Stimulated activated CD8-positive, alpha-beta memory T cell treated with anti-CD3 and anti-CD28 coated beads, Interleukin-15, amount 100 ng/mL, for 24 hours (primary cell): ENCODE results near the gene ZNF701.
A peak's percentile ranks its signal among the peaks of the same experiment; 100 is the strongest.
"Not testable (repeated sequence)": the region's sequence is repeated elsewhere in the genome, so short reads cannot be mapped to it uniquely, and the experiment has no call there.

Experiments
- DNase-seq: peaks from one replicate; pipeline ENCODE4 v3.0.0-alpha.2; 2020; ENCODE audit warnings: low read depth

ZNF701 gene

DNA sequence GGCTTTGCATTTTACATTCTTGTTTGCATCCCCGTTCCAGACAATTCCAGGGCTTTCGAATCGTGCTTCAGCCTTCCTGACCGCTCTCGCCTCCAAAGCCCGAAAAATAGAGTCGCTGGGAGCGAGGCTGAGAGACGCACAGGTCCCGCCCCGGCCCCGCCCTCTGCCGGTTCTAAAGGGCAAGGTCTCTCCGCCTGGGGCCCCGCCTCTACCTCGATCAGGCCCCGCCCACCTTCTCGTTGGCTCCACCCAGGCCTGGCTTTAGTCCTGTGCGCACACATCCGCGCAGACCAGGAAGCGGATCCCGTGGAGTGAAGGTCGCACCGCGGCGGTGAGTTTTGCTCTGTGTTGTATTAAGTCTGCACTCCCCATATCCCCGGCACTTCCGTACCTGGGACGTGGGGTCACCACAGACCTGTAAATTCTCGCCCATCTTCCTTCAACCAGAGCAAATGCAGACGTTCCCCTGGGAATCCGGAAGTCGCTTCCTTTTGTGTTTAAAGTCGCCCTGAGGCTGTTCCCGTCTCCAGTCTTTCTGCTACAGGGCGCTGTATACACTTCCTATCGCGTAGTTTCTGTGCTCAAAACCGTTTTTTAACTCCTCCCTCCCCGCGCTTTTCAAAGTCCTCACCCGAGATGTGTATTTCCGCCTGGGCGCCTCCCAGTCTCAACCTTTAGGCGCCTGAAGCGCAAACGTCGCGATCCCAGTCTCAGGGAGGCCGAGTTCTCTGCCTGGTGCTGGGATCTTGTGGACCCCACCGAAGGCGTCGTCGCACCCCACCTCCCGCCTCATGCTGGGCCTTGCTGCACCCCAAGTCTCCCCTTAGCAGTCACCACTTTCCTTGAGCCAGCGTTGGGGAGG, at the start of gene ZNF701:
ZNF701 (plus strand) TSS at position 288 of the 862 bp plus-strand sequence. CDS start 3,861 bp downstream, outside the sequence.
- peak; percentile 91 for DNase-seq

DNA sequence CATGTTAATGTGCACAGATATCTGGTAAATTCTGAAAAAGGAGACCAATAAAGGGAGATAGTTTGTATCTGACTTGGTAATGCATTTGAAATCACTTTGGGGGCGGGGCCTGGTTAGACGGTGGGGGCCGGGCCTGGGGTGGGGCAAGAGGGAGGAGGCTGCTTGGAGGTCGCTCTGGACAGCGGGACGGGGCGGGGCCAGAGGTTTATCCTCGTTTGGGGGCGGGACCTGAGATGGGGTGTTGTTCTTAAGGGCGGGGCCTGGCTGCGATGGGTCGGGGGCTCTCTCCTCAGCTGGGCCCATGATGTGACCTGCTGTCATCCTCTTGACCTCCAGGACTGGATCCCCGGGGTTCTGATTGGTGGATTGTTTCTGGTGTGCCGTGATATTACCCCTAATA, 47.5 kb upstream of the ZNF701 start:
- DNase-seq, result no peak

DNA sequence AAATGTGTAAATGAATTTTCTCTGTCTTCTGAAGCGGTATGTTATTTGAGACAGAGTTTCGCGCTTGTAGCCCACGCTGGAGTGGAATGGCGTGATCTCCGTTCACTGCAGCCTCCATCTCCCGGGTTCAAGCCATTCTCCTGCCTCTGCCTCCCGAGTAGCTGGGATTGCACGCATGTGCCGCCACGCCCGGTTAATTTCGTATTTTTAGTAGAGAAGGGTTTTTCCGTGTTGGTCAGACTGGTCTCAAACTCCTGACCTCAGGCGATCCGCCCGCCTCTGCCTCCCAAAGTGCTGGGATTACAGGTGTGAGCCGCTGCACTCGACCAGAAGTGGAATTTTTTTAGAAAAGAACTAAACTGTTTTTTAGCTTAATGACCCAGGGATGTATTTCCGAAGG, 46.0 kb upstream of the ZNF701 start:
- no peak for DNase-seq

- DNase-seq, result peak; percentile 96
Observed at GRCh38 chr19:52527134-52527955, 42.7 kb upstream of the ZNF701 start, which contains the start of gene ZNF808. TSS of gene ZNF808 (plus strand) at chr19:52527668. CDS start at chr19:52543285, 15,617 bp downstream.

DNA sequence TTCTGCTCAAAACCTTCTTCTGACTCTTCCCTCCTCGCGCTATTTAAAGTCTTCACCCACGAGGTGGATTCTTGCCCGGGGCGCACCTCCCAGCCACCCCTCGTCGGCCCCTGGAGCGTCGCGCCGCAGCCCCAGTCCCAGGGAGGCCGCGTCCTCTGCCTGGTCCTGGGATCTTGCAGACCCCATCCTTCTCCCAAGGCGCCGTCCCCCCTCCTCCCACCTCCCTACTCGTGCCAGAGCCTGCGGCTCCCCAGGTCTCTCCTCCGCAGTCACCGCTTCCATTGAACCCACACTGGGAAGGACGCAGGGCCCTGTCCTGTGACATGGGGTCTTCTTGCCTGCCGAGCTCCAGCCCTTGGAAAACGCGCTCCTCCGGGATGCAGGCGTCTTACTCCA, 42.1 kb upstream of the ZNF701 start:
- no peak for DNase-seq

GRCh38 chr19:52532480-52532879, 37.6 kb upstream of the ZNF701 start:
- DNase-seq, result no peak

- DNase-seq, result no peak
Observed at GRCh38 chr19:52533901-52534300, 36.2 kb upstream of the ZNF701 start.

GRCh38 chr19:52535385-52535770, 34.7 kb upstream of the ZNF701 start:
- not testable (repeated sequence) for DNase-seq

DNA sequence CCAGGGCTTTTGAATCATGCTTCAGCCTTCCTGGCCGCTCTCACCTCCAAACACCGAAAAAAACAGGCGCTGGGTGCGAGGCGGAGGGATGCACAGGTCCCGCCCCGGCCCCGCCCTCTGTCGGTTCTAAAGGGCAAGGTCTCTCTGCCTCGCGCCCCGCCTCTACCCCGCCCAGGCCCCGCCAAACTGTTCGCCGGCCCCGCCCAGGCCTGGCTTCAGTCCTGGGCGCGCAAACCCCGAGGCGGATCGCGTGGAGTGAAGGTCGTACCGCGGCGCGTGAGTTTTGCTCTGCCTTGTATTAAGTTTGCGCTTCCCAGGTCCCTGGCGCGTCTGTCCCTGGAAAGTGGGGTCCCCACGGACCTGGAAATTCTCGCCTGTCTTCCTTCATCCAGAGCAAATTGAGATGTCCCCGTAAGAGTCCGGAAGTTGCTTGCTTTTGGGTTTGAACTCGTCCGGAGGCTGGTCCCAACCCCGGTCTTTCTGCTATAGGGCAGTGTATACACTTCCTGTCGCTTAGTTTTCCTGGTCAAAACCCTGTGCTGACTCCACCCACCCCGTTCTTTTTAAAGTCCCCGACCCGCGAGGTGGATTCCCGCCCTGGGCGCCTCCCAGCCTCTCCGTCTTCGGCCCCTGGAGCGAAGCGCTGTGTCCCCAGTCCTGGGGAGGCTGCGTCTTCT, 34.2 kb upstream of the ZNF701 start:
- peak; percentile 79 for DNase-seq

- DNase-seq, result no peak
Observed at GRCh38 chr19:52536448-52536800, 33.7 kb upstream of the ZNF701 start.

- DNase-seq, result not testable (repeated sequence)
Observed at GRCh38 chr19:52538815-52539214, 31.3 kb upstream of the ZNF701 start.

DNA sequence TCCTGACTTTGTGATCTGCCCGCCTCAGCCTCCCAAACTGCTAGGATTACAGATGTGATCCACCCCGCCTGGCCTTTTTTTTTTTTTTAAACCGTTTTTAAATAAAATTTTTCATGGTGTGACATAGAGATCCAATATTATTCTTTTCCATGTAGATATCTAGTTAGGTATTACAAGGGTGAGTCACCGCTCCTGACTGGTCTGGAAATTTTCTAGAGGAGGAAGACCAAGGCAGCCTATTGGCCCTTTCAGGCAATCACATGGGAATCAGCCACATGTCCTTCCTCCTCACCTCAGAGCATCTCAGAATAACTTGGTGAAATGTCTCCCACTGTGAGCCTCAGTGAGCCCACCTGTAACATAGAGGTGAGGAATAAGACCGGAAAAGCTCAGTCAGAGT, 28.9 kb upstream of the ZNF701 start:
- DNase-seq, result not testable (repeated sequence)

DNA sequence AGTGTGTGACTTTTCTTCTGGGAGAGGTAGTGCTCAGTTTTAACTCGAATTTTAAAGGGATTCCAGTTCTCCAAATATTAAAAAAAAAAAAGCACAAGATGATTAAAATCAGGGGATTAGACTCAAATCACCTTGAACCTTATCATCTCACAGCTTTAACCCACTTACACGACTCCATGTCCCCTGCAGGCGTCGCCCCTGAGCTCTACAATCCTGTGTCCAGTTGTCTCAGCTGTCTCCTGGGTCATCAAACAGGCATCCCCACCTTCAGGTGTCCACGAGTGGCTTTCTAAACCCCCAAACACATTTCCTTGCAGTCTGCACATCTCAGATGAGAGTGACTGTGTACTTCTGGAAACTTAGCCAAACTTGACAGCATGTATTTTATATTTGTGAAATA, 28.5 kb upstream of the ZNF701 start:
- DNase-seq, result no peak

DNA sequence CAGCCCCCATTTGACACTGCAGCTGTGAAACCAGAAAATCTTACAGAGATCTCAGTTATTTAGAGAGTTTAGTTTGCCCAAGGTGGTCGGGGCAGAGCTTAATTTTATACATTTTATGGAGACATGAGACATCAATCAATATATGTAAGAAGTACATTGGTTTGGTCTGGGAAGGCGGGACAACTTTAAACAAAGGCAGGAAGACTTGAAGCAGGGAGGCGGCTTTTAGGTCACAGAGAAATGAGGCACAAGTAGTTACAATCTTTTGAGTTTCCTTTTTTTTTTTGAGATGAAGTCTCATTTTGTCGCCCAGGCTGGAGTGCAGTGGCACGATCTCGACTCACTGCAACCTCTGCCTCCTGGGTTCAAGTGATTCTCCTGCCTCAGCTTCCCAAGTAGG, 27.5 kb upstream of the ZNF701 start:
- DNase-seq, result not testable (repeated sequence)

DNA sequence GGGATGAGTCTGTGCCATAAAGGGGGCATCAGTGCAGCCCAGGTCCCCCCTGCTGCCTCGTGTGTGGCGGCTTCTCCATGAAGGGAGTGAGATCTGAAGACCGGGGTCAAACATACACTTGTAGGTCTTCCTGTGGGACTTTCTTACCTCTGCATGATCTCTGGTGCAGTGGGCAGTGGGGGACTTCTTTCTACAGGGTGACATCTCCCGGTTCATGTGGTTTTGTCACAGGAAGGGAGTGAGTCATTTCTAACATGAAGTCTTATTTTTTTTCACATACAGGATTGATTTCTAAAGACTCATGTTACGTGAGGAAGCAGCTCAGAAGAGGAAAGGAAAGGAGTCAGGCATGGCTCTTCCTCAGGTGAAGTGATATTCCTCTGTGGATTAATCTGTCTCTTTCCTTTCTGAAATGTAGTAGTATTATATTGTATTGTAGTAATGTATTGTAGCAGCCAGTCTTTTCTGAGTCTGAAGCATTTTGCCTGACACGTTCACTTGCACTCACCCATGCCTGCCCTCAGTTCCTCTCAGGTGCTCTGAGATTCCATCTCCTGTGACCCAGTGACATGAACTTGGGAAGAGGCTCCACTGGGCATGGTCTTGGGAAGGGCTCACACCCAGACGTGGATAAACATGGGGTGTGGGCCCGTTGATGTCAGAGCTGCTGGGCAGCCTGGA, 27.0 kb upstream of the ZNF701 start:
- no peak for DNase-seq

- no peak for DNase-seq
Observed at GRCh38 chr19:52554216-52554971, 15.7 kb upstream of the ZNF701 start.

- no peak for DNase-seq
Observed at GRCh38 chr19:52557231-52557995, 12.7 kb upstream of the ZNF701 start.

DNA sequence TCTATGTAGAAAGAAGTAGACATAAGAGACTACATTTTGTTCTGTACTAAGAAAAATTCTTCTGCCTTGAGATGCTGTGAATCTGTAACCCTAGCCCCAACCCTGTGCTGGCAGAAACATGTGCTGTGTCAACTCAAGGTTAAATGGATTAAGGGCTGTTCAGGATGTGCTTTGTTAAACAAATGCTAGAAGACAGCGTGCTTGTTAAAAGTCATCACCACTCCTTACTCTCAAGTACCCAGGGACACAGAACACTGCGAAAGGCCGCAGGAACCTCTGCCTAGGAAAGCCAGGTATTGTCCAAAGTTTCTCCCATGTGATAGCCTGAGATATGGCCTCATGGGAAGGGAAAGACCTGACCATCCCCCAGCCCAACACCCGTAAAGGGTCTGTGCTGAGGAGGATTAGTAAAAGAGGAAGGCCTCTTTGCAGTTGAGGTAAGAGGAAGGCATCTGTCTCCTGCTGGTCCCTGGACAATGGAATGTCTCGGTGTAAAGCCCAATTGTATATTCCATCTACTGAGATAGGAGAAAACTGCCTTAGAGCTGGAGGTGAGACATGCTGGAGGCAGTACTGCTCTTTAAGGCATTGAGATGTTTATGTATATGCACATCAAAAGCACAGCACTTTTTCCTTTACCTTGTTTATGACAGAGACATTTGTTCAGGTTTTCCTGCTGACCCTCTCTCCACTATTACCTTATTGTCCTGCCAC, 11.2 kb upstream of the ZNF701 start:
- DNase-seq, result not testable (repeated sequence)

DNA sequence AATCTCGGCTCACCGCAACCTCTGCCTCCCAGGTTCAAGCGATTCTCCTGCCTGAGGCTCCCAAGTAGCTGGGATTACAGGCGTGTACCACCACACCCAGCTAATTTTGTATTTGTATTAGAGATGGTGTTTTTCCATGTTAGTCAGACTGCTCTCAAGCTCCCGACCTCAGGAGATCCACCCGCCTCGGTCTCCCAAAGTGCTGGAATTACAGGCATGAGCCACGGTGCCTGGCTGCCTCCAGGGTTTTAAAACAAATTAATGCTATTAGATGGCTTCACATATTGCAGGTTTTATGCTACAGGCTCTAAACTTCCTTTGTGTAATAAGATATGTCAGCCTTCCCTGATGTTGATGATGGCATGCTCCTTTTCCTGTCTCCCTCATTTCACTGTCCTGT, 8.5 kb upstream of the ZNF701 start:
- DNase-seq, result not testable (repeated sequence)

- DNase-seq, result no peak
Observed at GRCh38 chr19:52566121-52566520, 4.0 kb upstream of the ZNF701 start.
